GM13977 (cell line): Measurements from ENCODE around the gene CDH24.

Experiments used
- DNase-seq: peaks from one replicate; pipeline ENCODE4 v3.0.0; 2012; ENCODE audit warnings: low spot score
- CTCF ChIP-seq: IDR thresholded peaks from 2 replicates; pipeline ENCODE4 v1.5.1; 2012; ENCODE audit warnings: mild to moderate bottlenecking, control low read depth; ENCODE audit not compliant: insufficient read depth; ENCODE audit errors: extremely low read depth, missing control alignments
- in situ Hi-C: fragments of 300-500 bp; cut with MboI; formaldehyde crosslinking; loops from one replicate; pipeline ENCODE4 v1.12.0; 2022; ENCODE audit warnings: low sequenced_read_pairs, low pct_unique_long_range_greater_than_20kb, mixed read lengths, inconsistent platforms; ENCODE audit not compliant: unreplicated experiment

Gene CDH24

GRCh38 chr14:23062002-23062401 is 4.7 kb upstream of the CDH24 start:
- no peak for TF ChIP-seq CTCF
- in situ Hi-C loops = no loop called here
- DNase-seq = no peak

GRCh38 chr14:23060536-23061260 is 3.4 kb upstream of the CDH24 start:
- no peak for TF ChIP-seq CTCF
- in situ Hi-C loops = no loop called here
- no peak for DNase-seq

- DNase-seq = no peak
- no peak for TF ChIP-seq CTCF
- in situ Hi-C loops = loop anchor here (10.0 kb wide), 1 partner anchor 84 kb away; no protein-coding TSS in a partner anchor
Measured at GRCh38 chr14:23058654-23059504, 1.6 kb upstream of the CDH24 start.

GRCh38 chr14:23057757-23058653 is 685 bp upstream of the CDH24 start:
- in situ Hi-C loops = loop anchor here (10.0 kb wide), 1 partner anchor 83 kb away; no protein-coding TSS in a partner anchor
- TF ChIP-seq CTCF = peak; percentile 93

GRCh38 chr14:23056145-23056955 is 970 bp downstream of the CDH24 start:
- in situ Hi-C loops = loop anchor here (10.0 kb wide), 1 partner anchor 82 kb away; no protein-coding TSS in a partner anchor
- peak; percentile 81 for TF ChIP-seq CTCF
- DNase-seq = peak; percentile 94

More at GRCh38 chr14:23057757-23058653, 685 bp upstream of the CDH24 start:
- peak; percentile 95 for DNase-seq
